KMS-11 (cell line): ENCODE data around the gene CANT1.

Experiments used
- H2AFZ ChIP-seq: fragments of 200-600 bp; sonication (generic); 2 replicates; pipeline ENCODE4 v1.6.1; 2016; ENCODE audit warnings: antibody characterized with exemption, mixed run types, low read depth
- H3K27ac ChIP-seq: fragments of 200-600 bp; sonication (generic); 2 replicates; pipeline ENCODE4 v1.6.1; 2016; ENCODE audit warnings: mild to moderate bottlenecking, mixed run types
- H3K27me3 ChIP-seq: fragments of 200-600 bp; sonication (generic); 2 replicates; pipeline ENCODE4 v1.6.1; 2017; ENCODE audit warnings: mild to moderate bottlenecking, low read depth, mixed run types, moderate library complexity; ENCODE audit not compliant: insufficient read depth
- H3K36me3 ChIP-seq: fragments of 200-600 bp; sonication (generic); 2 replicates; pipeline ENCODE4 v1.6.1; 2017; ENCODE audit warnings: mild to moderate bottlenecking, mixed run types; ENCODE audit not compliant: insufficient read depth
- H3K4me1 ChIP-seq: fragments of 200-600 bp; sonication (generic); 2 replicates; pipeline ENCODE4 v1.6.1; 2016; ENCODE audit warnings: mild to moderate bottlenecking, low read depth, mixed run types; ENCODE audit not compliant: poor library complexity, severe bottlenecking
- H3K4me2 ChIP-seq: fragments of 200-600 bp; sonication (generic); 2 replicates; pipeline ENCODE4 v1.7.0; 2016; ENCODE audit warnings: mild to moderate bottlenecking, mixed run types
- H3K4me3 ChIP-seq: fragments of 200-600 bp; sonication (generic); IDR thresholded peaks from 2 replicates; pipeline ENCODE4 v1.6.1; 2017; ENCODE audit warnings: low read depth, low read length, mixed read lengths; ENCODE audit not compliant: insufficient read depth
- H3K79me2 ChIP-seq: fragments of 200-600 bp; sonication (generic); 2 replicates; pipeline ENCODE4 v1.6.1; 2016; ENCODE audit warnings: low read depth, mixed run types; ENCODE audit not compliant: insufficient read depth
- H3K9ac ChIP-seq: fragments of 200-600 bp; sonication (generic); 2 replicates; pipeline ENCODE4 v1.6.1; 2016; ENCODE audit warnings: mild to moderate bottlenecking, mixed run types
- H4K20me1 ChIP-seq: fragments of 200-600 bp; sonication (generic); 2 replicates; pipeline ENCODE4 v1.6.1; 2016; ENCODE audit warnings: mild to moderate bottlenecking, mixed run types; ENCODE audit not compliant: insufficient read depth
- CTCF ChIP-seq: fragments of 200-600 bp; sonication (generic); conservative IDR thresholded peaks from 2 replicates; pipeline ENCODE4 v1.6.1; 2017; ENCODE audit warnings: low read depth, mild to moderate bottlenecking, antibody characterized with exemption, low read length, moderate library complexity, mixed read lengths

The CANT1 gene

DNA sequence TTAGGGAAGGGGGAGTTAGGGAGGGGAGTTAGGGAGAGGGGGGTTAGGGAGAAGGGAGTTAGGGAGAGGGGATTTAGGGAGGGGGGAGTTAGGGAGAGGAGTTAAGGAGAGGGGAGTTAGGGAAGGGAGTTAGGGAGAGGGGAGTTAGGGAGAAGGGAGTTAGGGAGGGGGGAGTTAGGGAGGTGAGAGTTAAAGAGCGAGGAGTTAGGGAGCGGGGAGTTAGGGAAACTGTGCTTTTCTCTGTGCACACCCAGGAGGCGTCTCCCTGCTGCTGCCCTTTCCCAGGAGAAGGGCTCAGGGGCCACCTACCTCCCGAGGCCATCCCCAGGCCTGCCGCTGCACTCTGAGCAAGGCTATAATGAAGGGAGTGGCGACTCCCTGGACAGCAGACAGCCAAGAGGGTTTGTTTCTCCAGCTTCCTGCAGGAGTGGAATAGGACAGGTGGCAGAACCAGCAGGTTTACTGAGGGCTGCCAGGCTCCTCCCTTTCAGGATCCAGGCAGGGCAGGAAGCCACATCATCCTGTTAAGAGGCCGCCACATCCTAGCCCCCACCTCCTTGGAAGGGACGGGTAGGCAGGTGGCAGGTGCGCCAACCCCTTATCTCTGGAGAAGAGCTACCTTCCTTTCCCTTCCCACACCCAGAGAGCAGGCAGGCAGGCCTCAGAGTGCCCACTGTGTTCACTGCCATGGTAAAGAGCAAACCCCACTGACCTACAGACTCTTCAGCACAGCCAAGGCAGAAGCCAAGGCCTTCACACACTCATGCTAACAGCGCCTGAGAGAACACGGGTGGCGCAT, 4.3 kb downstream of the CANT1 start:
- peaks cover 60% of the 10 kb centered on the region for H3K79me2 ChIP-seq

DNA sequence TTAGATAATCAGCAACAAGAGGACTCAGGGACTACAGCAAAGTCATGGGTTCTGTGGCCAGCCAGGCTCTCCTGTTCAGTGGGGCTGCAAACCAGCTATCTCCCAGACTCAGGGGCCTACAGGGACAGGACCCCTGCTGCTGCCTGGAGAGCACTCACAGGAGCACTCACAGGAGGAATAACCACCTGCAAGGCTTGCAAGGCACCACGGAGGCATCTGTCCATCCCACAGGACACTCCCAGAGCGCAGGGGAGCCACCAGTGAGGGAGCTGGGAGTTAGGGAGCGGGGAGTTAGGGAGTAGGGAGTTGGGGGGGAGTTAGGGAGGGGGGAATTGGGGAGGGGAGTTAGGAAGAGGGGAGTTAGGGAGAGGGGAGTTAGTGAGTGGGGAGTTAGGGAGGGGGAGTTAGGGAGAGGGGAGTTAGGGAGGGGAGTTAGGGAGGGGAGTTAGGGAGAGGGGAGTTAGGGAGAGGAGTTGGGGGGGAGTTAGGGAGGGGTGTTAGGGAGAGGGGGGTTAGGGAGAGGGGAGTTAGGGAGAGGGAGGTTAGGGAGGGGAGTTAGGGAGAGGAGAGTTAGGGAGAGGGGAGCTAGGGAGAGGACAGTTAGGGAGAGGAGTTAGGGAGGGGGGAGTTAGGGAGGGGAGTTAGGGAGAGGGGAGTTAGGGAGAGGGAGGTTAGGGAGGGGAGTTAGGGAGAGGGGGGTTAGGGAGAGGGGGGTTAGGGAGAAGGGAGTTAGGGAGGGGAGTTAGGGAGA, 5.7 kb downstream of the CANT1 start:
- H3K9ac ChIP-seq: no peak overlapping the region
- H3K4me2 ChIP-seq: no peak overlapping the region
- H3K4me1 ChIP-seq: peaks cover 13% of the 10 kb centered on the region
- no peaks in the 10 kb centered on the region; the same call in 1 of the 2 replicates for H3K36me3 ChIP-seq
- TF ChIP-seq CTCF: no peak
- no peaks in the 10 kb centered on the region for H4K20me1 ChIP-seq
- no peak overlapping the region for H2AFZ ChIP-seq
- no peak overlapping the region for H3K4me3 ChIP-seq
- H3K27ac ChIP-seq: no peak overlapping the region
- H3K27me3 ChIP-seq: no peaks in the 10 kb centered on the region
- peaks cover 55% of the 10 kb centered on the region for H3K79me2 ChIP-seq

More for the DNA sequence above, 4.3 kb downstream of the CANT1 start:
- H2AFZ ChIP-seq: no peak overlapping the region
- peaks cover 16% of the 10 kb centered on the region for H3K4me1 ChIP-seq
- no peaks in the 10 kb centered on the region for H3K27me3 ChIP-seq
- H4K20me1 ChIP-seq: no peaks in the 10 kb centered on the region
- H3K27ac ChIP-seq: no peak overlapping the region
- no peak overlapping the region for H3K4me3 ChIP-seq
- TF ChIP-seq CTCF: no peak
- H3K9ac ChIP-seq: no peak overlapping the region
- H3K36me3 ChIP-seq: no peaks in the 10 kb centered on the region
- H3K4me2 ChIP-seq: no peak overlapping the region

GRCh38 chr17:79002796-79003593, 6.6 kb downstream of the CANT1 start:
- Histone ChIP-seq H3K9ac (no peak overlapping the region), H3K4me1 (peaks cover 5% of the 10 kb centered on the region), H3K27me3 (no peaks in the 10 kb centered on the region), H3K79me2 (peaks cover 47% of the 10 kb centered on the region), H3K4me2 (no peak overlapping the region), H2AFZ (no peak overlapping the region), H4K20me1 (no peaks in the 10 kb centered on the region), H3K36me3 (no peaks in the 10 kb centered on the region; the same call in 1 of the 2 replicates), H3K27ac (no peak overlapping the region), H3K4me3 (no peak overlapping the region)
- TF ChIP-seq CTCF: no peak

DNA sequence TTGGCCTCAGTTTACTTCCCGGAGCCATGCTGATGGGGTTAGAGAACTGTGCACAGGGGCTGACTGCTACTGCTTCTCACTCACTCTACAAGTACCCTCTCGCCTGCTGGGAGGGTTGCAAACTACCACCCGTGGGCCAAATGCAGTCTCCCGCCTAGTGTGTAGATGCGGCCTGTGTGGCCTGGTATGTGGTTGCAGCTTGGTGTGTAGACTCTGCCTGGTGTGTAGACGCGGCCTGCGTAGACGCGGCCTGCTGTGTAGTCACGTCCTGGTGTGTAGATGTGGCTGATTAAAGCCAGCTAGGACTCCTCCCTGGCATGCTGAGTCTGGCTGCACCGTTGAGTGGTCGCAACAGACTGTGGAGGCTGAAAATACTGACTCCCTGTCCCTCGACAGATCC, 7.3 kb downstream of the CANT1 start:
- peaks cover 4% of the 10 kb centered on the region; the same call in 1 of the 2 replicates for H3K36me3 ChIP-seq
- no peak overlapping the region for H2AFZ ChIP-seq
- H4K20me1 ChIP-seq: no peaks in the 10 kb centered on the region
- no peak overlapping the region for H3K27ac ChIP-seq
- no peak for TF ChIP-seq CTCF
- no peak overlapping the region for H3K4me2 ChIP-seq
- no peak overlapping the region for H3K9ac ChIP-seq
- H3K27me3 ChIP-seq: no peaks in the 10 kb centered on the region
- no peaks in the 10 kb centered on the region for H3K4me1 ChIP-seq
- peaks cover 40% of the 10 kb centered on the region; the same call in 1 of the 2 replicates for H3K79me2 ChIP-seq
- H3K4me3 ChIP-seq: no peak overlapping the region
